B cell (primary cell): ENCODE data around the gene SOX6. TPM values are rescaled to one million over a fixed set of nuclear protein-coding genes. Genes with fewer than 3 reads are reported as not detected.

ENCODE experiments used
- ATAC-seq: fragments of 200-7000 bp; cut with Tn5 transposase; one replicate; pipeline ENCODE4 v1.10.0; 2021; ENCODE audit warnings: low read depth, mild to moderate bottlenecking, moderate number of reproducible peaks, moderate library complexity
- CTCF ChIA-PET: fragments of 350-600 bp; sonication (Branson Sonifier 250); formaldehyde crosslinking; loops from one replicate; lab custom pipeline; 2021; ENCODE audit warnings: antibody characterized with exemption, inconsistent platforms; lab: Charles Lee
- POLR2A ChIA-PET: fragments of 350-600 bp; sonication (Branson Sonifier 250); formaldehyde crosslinking; loops from one replicate; lab custom pipeline; 2021; ENCODE audit warnings: antibody characterized with exemption; lab: Charles Lee
- DNase-seq: peaks from one replicate; pipeline ENCODE4 v3.0.0; 2013
- H2AFZ ChIP-seq: 2 replicates; pipeline ENCODE4 v1.6.1; 2012; ENCODE audit warnings: mild to moderate bottlenecking, low read depth, low read length; ENCODE audit not compliant: insufficient read depth, poor library complexity, severe bottlenecking
- H3K27ac ChIP-seq, 2 donors: 1 replicate in 1 of 2; 2 replicates in 1 of 2; pipeline ENCODE4 v1.5.1; 2012 to 2013; ENCODE audit warnings: low read length in 2 of 2, mild to moderate bottlenecking in 2 of 2, moderate library complexity in 1 of 2
- H3K27me3 ChIP-seq, 4 experiments: fragments of 200-600 bp in 1 of 4; sonication (generic) in 1 of 4; replicated peaks in 1 of 4; 1 replicate in 2 of 4; 2 replicates in 2 of 4; pipeline versions ENCODE4 v1.6.1 to v1.7.0; 2013 to 2016; ENCODE audit warnings: low read length in 3 of 4, mild to moderate bottlenecking in 2 of 4, mixed read lengths in 1 of 4, moderate library complexity in 1 of 4; ENCODE audit not compliant: insufficient read depth in 4 of 4, control insufficient read depth in 3 of 4; ENCODE audit errors: control extremely low read depth in 1 of 4
- H3K36me3 ChIP-seq, 2 experiments: replicated peaks in 1 of 2; 1 replicate in 1 of 2; 2 replicates in 1 of 2; pipeline versions ENCODE4 v1.6.1 to v1.7.1; 2013; ENCODE audit warnings: low read length in 1 of 2; ENCODE audit not compliant: insufficient read depth in 2 of 2, control insufficient read depth in 1 of 2; ENCODE audit errors: control extremely low read depth in 1 of 2, extremely low read depth in 1 of 2
- H3K4me1 ChIP-seq, 2 donors: fragments of 200-600 bp in 1 of 2; sonication (generic) in 1 of 2; 1 replicate in 1 of 2; 2 replicates in 1 of 2; pipeline versions ENCODE4 v1.5.1 to v1.6.1; 2013 to 2017; ENCODE audit warnings: low read length in 2 of 2; ENCODE audit not compliant: control insufficient read depth in 2 of 2, insufficient read depth in 2 of 2
- H3K4me2 ChIP-seq: replicated peaks from 2 replicates; pipeline ENCODE3; 2012; ENCODE audit warnings: mild to moderate bottlenecking, low read depth, low read length; ENCODE audit not compliant: poor library complexity, severe bottlenecking
- H3K4me3 ChIP-seq, 5 experiments: fragments of 200-600 bp in 1 of 5; sonication (generic) in 1 of 5; 1 replicate in 3 of 5; 2 replicates in 2 of 5; pipeline versions ENCODE4 v1.5.1 to v1.7.0; 2011 to 2016; ENCODE audit warnings: low read length in 4 of 5, mild to moderate bottlenecking in 4 of 5, low read depth in 2 of 5, control low read depth in 1 of 5, moderate library complexity in 1 of 5; ENCODE audit not compliant: insufficient read depth in 1 of 5; ENCODE audit errors: control extremely low read depth in 1 of 5, extremely low read depth in 1 of 5
- H3K79me2 ChIP-seq: fragments of 200-600 bp; sonication (generic); one replicate; pipeline ENCODE4 v1.6.0; 2016; ENCODE audit warnings: low read length; ENCODE audit not compliant: control insufficient read depth, insufficient read depth
- H3K9ac ChIP-seq: fragments of 200-600 bp; sonication (generic); 2 replicates; pipeline ENCODE4 v1.6.1; 2017; ENCODE audit warnings: mild to moderate bottlenecking, low read length, moderate library complexity
- H3K9me3 ChIP-seq, 3 donors: one replicate each; pipeline versions ENCODE4 v1.6.1 to v1.7.1; 2013; ENCODE audit warnings: low read length in 2 of 3; ENCODE audit not compliant: control insufficient read depth in 2 of 3, insufficient read depth in 1 of 3; ENCODE audit errors: control extremely low read depth in 1 of 3
- H4K20me1 ChIP-seq: 2 replicates; pipeline ENCODE4 v1.6.0; 2012; ENCODE audit warnings: mild to moderate bottlenecking, low read length; ENCODE audit not compliant: insufficient read depth, control insufficient read depth, poor library complexity, severe bottlenecking
- H3K27ac Mint-ChIP-seq: one replicate; pipeline ENCODE4 v1.8.0; 2021; ENCODE audit warnings: mixed read lengths
- H3K27me3 Mint-ChIP-seq: one replicate; pipeline ENCODE4 v1.8.0; 2021; ENCODE audit warnings: mixed read lengths
- H3K4me1 Mint-ChIP-seq: one replicate; pipeline ENCODE4 v1.8.0; 2021; ENCODE audit warnings: mixed read lengths
- H3K4me3 Mint-ChIP-seq: one replicate; pipeline ENCODE4 v1.8.0; 2021; ENCODE audit warnings: mixed read lengths
- H3K9me3 Mint-ChIP-seq: one replicate; pipeline ENCODE4 v1.8.0; 2022; ENCODE audit warnings: mixed read lengths; ENCODE audit not compliant: insufficient read depth
- EZH2 ChIP-seq: IDR thresholded peaks from 2 replicates; pipeline ENCODE4 v1.6.1; 2012; ENCODE audit warnings: borderline replicate concordance, low read depth, mild to moderate bottlenecking, moderate library complexity, low read length; ENCODE audit not compliant: insufficient read depth, poor library complexity, severe bottlenecking
- WGBS: methylation state at CpG from one replicate; pipeline ENCODE4 v1.1.5; 2013; ENCODE audit warnings: missing lambda C conversion rate; ENCODE audit not compliant: insufficient coverage; 5-methylcytosine and 5-hydroxymethylcytosine counted together
- intact Hi-C: fragments of 100-400 bp; cut with micrococcal nuclease; formaldehyde crosslinking; loops from one replicate; pipeline ENCODE4 v1.10.0; 2022
- polyA plus RNA-seq: library from polyadenylated mRNA; depleted of rRNA; stranded (reverse); fragments of >200 nt; gene quantifications from 2 replicates; pipeline ENCODE4 v1.2.3, GENCODE V29; 2012
- total RNA-seq, 2 donors: library from RNA; stranded (reverse); fragments of 120-200 nt in 1 of 2; gene quantifications; 1 replicate in 1 of 2; 2 replicates in 1 of 2; pipeline versions ENCODE4 v1.2.3 to v1.2.4, GENCODE V29; 2013 to 2022
- TF ChIP-seq, protein P1 (sequence below): fragments of 200-600 bp; IDR thresholded peaks from one replicate; pipeline ENCODE4 v1.8.0; 2022; ENCODE audit warnings: antibody characterized with exemption, mild to moderate bottlenecking

The SOX6 gene
- total and polyA plus RNA-seq, 2 donors (not counting 1 experiment from before 2014, with no cell fraction given), result not detected

DNA sequence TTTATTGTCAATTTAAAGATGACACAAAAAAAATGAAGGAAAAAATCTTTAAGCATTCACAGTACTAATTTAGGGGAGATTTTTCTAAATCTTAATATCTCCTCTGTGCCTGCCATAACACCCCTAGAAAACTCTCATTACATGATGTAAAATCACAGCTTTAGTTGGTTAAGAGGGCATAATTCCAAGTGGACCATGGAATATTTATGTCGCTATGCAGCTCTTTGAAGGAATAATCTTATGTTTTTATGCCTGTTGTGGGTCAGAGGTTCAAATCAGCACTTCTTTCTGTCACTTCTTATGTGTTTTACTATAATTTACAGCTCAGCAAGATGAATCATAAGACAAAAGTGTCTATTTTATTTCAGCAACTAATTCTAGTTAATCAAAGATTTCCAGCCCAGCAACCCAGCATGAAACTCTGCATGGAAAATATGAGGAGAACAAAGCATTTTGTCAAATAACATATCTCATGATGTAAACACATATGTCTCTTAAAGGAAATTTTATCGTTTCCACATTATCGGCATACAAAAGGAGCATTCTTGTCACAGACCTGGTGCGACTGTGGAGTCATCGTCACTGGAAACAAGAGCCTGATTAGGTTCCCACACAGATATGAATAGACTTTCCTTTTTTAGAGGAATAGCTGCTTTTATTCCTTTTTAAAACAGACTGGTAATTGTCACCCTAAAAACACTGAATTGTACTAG is 274.8 kb downstream of the SOX6 start:
- Histone ChIP-seq H4K20me1 (no peaks in the 10 kb centered on the region), H3K9ac (no peak overlapping the region), H3K9me3 (no peaks in the 10 kb centered on the region), H3K4me2 (no peak overlapping the region), H3K27ac (no peak overlapping the region), H3K27me3 (no peaks in the 10 kb centered on the region), H2AFZ (no peak overlapping the region), H3K4me3 (no peak overlapping the region), H3K36me3 (no peaks in the 10 kb centered on the region), H3K79me2 (no peaks in the 10 kb centered on the region), H3K4me1 (no peaks in the 10 kb centered on the region)
- Mint-ChIP-seq H3K27ac (no peak overlapping the region), H3K9me3 (no peaks in the 10 kb centered on the region), H3K27me3 (no peaks in the 10 kb centered on the region), H3K4me3 (no peak overlapping the region), H3K4me1 (no peaks in the 10 kb centered on the region)
- ChIA-PET POLR2A (no interaction called here), CTCF (no interaction called here)
- no peak for TF ChIP-seq EZH2
- TF ChIP-seq, protein P1, sequence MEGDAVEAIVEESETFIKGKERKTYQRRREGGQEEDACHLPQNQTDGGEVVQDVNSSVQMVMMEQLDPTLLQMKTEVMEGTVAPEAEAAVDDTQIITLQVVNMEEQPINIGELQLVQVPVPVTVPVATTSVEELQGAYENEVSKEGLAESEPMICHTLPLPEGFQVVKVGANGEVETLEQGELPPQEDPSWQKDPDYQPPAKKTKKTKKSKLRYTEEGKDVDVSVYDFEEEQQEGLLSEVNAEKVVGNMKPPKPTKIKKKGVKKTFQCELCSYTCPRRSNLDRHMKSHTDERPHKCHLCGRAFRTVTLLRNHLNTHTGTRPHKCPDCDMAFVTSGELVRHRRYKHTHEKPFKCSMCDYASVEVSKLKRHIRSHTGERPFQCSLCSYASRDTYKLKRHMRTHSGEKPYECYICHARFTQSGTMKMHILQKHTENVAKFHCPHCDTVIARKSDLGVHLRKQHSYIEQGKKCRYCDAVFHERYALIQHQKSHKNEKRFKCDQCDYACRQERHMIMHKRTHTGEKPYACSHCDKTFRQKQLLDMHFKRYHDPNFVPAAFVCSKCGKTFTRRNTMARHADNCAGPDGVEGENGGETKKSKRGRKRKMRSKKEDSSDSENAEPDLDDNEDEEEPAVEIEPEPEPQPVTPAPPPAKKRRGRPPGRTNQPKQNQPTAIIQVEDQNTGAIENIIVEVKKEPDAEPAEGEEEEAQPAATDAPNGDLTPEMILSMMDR, result no peak
- WGBS, result no CpG with 5 or more reads among the region's 5 CpGs
- DNase-seq (no peak), ATAC-seq (no peak)
- intact Hi-C loops, result no loop called here

DNA sequence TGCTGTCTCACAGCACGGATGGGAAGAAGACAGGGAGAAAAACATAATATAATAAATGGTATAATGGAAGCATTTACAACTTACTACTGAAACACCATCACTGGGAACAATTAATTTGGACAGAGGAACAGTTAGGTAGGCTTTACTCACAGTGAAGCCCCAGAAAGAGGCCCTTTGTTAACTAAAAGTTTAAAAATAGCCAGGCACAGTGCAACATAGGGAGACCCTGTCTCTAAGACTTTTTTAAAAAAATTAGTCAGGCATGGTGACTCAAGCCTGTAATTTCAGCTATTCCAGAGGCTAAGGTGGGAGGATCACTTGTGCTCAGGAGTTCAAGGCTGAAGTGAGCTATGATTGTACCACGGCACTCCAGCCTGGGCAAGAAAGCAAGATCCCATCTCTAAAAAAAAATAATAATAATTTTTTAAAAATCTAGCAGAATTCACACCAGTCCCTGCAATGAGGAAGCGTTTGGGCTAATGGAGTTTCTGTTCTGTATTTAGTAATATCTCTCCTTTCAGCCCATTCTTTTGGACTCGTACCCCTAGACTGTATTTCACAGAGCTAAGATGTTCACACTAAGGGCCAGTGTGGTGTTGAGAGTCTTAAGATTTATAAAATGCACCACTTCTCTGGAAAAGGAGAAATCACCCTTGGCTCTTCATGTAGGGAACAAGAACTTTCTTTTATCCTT is 275.5 kb downstream of the SOX6 start:
- Histone ChIP-seq H3K9ac (no peak overlapping the region), H3K4me2 (no peak overlapping the region), H3K79me2 (no peaks in the 10 kb centered on the region), H3K4me3 (no peak overlapping the region), H3K27me3 (no peaks in the 10 kb centered on the region), H4K20me1 (no peaks in the 10 kb centered on the region), H3K4me1 (no peaks in the 10 kb centered on the region), H2AFZ (no peak overlapping the region), H3K27ac (no peak overlapping the region), H3K9me3 (no peaks in the 10 kb centered on the region), H3K36me3 (no peaks in the 10 kb centered on the region)
- CTCF ChIA-PET, result no interaction called here
- Mint-ChIP-seq H3K9me3 (peaks cover 2% of the 10 kb centered on the region), H3K4me1 (no peaks in the 10 kb centered on the region), H3K27me3 (no peaks in the 10 kb centered on the region), H3K4me3 (no peak overlapping the region), H3K27ac (no peak overlapping the region)
- no peak for ATAC-seq
- no peak for DNase-seq
- no CpG with 5 or more reads among the region's 4 CpGs for WGBS
- intact Hi-C loops, result no loop called here
- POLR2A ChIA-PET, result no interaction called here
- TF ChIP-seq EZH2, result no peak
- TF ChIP-seq, protein P1, result no peak
